NCI-H128 (cell line): Measurements from ENCODE around the gene DPEP2NB.
"Not testable (repeated sequence)": the region's sequence is repeated elsewhere in the genome, so short reads cannot be mapped to it uniquely, and the experiment has no call there.

Experiments used
- DNase-seq: peaks from one replicate; lab custom pipeline; 2025; ENCODE audit not compliant: unreplicated experiment; lab: John Stamatoyannopoulos, UW

The DPEP2NB gene

GRCh38 chr16:67987460-67988160 lies 28.1 kb downstream of the DPEP2NB start:
- no peak for DNase-seq

DNA sequence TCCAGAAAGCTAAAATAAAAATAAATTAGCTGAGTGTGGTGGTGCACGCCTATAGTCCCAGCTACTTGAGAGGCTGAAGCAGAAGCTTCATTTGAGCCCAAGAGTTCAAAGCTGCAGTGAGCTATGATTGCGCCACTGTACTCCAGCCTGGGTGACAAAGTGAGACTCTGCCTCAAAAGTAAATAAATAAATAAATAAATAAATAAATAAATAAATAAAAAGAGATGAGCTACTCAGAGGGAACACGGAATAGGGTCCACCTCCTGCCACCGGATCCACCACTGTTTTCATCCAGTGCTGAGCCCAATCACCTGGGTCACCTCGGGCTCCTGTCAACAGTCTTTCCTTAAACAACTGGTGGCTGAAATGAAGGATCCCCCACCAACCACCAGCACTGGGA lies 28.8 kb downstream of the DPEP2NB start:
- no peak for DNase-seq

DNA sequence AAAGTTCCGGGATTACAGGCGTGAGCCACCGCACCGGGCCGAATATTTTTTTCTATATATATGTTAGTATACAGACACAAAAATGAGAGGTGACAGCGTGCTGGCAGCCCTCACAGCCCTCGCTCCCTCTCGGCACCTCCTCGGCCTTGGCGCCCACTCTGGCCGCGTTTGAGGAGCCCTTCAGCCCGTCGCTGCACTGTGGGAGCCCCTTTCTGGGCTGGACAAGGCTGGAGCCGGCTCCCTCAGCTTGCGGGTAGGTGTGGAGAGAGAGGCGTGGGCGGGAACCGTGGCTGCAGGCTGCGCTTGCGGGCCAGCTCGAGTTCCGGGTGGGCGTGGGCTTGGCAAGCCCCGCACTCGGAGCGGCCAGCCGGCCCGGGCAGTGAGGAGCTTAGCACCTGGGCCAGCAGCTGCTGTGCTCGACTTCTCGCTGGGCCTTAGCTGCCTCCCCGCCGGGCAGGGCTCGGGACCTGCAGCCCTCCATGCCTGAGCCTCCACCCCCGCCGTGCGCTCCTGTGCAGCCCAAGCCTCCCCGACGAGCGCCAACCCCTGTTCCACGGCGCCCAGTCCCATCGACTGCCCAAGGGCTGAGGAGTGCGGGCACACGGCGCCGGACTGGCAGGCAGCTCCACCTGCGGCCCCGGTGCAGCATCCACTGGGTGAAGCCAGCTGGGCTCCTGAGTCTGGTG lies 33.6 kb downstream of the DPEP2NB start:
- no peak for DNase-seq

DNA sequence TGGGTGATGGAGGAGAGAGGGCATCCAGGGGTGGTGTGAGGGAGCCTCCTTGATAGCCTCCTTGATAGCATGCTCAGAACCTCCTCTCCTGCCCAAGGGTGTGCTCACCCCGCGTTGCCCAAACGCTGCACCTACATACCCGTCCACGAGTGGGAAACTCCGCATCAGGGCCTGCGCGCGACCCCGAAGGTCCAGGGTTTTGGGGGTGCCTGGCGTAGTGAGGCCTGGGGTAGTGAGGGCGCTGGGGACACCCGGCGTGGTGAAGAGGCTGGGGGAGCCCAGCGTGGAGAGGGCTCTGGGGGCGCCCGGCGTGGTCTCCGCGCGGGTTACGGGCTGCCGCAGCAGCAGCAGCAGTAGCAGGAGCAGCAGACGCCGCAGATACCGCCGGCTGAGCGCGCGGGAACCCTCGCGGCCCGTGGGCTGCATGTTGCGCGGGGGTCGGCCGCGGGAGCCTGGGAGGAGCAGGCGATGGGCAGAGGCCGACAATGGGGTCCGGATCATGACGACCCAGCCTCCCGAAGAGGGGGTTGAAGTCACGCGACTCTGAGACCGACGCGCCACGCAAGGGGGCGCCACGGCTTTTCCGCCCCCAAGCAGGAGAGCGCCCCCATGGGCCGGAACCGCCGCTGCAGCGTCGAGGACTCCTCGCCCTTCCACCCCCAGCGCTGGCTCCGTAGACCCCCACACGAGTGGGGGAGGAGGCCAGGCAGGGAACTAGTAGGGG lies 35.6 kb downstream of the DPEP2NB start, which contains the start of gene DPEP3:
Gene DPEP3 (minus strand): TSS at position 545 of the 724 bp plus-strand sequence. CDS start 119 bp downstream, at position 426.
- DNase-seq = no peak

GRCh38 chr16:67977469-67978227 lies 38.1 kb downstream of the DPEP2NB start:
- DNase-seq = no peak

GRCh38 chr16:67977005-67977404 lies 38.7 kb downstream of the DPEP2NB start:
- no peak for DNase-seq

DNA sequence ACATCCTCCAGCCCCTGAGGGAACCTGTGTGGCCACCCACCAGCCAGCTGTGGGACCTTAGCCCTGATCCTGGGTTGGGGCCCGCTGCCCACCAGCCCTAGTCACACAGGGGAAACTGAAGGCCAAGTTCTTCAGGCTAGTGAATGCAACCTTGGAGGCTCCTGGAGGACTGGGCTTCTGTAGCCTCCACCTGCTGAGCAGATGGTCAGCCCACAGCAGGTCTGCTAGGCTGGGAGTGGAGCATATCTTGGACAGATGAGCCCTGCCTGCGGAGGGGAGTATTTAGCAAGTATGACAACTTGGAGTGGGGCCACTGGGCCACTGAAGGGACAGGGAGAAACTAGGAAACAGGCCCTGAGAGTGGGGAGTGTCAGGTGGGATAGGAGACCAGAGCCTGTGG lies 39.5 kb downstream of the DPEP2NB start:
- no peak for DNase-seq

GRCh38 chr16:67975321-67976105 lies 40.2 kb downstream of the DPEP2NB start:
- DNase-seq = no peak

GRCh38 chr16:67972285-67972684 lies 43.4 kb downstream of the DPEP2NB start:
- DNase-seq = not testable (repeated sequence)

DNA sequence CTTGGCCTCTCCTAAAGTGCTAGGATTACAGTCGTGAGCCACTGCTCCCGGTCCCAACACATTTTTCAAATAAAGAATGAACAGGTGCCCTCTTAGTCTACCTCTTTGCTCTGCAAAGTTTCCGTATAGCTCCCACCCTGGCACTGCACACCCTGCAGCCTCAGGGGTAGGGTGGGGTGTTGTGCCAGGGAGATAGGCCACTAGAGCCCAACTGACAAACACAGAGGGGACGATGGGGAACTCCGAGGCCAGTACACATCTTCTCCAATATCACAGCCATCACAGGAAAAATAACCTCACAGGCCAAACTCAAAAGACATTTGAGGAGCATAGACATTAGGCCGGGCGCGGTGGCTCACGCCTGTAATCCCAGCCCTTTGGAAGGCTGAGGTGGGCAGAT lies 44.6 kb downstream of the DPEP2NB start:
- no peak for DNase-seq

- DNase-seq = no peak
Measured at GRCh38 chr16:67969254-67970039, 46.3 kb downstream of the DPEP2NB start.

- no peak for DNase-seq
Measured at GRCh38 chr16:67968400-67969253, 47.1 kb downstream of the DPEP2NB start, which contains the start of gene SLC12A4. SLC12A4 (minus strand) TSS chr16:67968637; CDS start chr16:67968553, 84 bp downstream.

DNA sequence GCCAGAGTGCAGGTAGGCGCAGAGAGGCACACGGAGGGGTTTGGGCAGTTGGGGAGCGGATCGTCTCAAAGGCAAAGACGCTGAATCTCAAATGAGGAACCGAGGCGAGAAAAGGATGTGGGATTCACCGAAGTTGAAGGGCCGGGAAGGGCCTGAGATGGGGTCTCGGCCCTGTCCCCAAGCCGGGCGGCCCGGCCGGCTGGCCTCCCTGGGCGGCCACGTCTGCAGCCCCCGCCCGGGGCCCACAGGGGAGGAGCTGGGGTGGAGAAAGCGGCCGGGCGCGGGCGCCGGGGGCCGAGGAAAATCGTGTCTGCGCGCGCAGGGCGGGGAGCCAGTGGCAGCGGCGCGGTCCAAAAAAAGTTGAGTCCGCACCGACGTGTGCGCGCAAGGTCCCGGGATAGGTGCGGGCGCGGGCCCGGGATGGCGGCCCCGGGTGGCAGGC lies 47.7 kb downstream of the DPEP2NB start:
- DNase-seq = no peak

DNA sequence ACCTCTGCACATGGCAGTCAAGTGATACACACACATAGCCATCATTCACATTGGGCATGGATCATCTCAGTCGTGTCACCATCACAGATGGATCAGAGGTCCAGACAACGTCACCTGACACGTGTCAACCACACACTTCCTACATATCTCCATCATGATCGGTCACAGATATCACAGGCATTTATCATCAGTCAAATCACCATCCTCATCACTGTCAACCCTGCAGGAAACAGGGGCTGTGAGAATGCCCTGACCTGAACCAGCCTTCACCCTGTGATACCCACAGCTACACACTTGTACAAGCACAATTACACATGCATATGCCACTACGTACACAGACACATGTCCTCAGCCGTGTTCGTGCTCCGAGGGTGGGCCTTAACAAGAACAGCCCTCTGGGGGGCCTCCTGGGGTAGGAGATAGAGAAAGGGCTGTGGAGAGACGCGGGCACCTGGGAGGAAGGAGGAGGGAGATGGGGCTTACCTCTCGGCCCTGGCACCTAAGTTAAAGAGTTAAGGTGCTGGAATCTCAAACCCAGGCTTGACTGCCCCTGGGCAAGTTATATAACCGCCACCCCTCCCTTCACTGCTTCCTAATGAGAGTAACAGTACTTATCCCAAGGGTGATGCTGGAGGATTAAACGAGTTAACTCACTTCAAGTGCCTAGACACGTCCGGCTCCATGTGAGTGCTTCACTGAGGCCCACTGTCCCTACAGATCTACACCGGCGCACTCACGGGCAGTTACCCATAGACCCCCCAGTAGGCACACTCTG lies 48.3 kb downstream of the DPEP2NB start:
- DNase-seq = no peak

DNA sequence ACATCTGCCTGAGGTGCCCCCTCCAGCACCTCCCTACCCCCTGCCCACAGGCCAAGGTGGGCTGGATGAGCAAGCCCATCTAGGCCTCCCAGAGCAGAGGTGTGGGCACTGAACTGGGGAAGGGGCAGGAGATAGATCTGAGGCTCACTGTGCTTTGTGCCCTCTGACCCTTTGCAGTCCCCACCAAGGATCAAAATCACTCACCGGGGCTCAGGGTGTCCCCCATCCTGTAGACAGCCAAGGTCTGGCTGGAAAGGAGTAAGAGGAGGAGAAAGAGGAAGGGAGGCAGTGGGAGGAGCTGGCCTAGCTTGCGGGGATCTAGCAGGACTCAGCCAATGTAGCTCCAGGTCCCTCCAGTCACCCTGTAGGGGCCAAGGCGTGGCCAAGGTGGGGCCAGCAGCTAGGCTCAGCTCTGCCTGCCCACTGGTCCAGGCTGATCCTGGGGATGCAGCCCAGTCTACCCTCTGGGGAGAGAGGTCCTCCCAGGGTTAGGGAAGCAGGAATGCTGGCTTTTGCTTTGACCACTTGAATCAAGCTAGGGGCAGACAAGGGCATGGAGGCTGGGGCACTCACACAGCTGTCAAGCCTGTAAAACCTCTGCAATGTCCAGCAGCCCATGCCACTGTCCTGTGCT lies 49.0 kb downstream of the DPEP2NB start:
- DNase-seq = no peak

DNA sequence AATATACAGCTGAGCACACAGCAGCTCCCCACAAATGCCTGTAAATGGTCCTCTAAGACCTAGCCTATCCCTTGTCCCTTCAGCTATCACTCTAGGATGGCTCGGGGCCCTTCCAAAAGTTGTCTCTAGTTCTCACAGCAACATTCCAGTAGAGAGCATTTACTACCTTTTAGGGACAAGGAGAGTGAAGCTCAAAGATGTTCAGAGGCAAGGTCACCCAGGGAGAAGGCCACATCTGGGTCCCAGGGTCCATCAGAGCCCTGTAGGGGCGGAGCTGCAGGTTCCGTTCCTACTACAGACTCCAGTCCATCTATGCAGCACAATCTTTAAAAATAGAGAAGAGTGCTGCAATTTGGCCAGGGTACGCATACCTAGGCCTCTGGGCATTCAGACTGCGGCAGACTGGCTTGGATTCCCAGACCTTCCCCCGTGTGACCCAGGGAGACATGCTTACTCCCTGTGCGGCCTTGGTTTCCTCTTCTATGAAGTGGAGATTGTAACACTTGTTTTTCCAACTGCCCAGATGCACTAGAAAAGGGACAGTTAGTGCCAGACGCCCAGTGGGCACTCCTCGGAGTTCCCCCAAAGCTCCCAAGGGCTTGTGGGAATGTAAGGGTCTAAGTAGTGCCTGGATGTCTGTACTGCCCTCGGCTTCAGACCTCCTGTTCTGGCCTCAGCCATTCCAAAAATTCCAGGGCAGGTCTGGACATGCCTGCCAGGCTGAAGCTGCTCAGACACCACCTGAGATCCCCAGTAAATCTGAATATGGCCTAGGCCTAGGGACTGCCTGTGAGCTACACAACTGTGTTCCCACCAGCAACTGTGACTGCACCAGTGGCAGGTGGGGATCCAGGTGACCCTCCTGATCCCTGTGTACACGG lies 49.8 kb downstream of the DPEP2NB start:
- no peak for DNase-seq
